HepG2 (cell line): Measurements from ENCODE around the gene PPP2R1B. TPM values are rescaled to one million over a fixed set of nuclear protein-coding genes. Genes with fewer than 3 reads are reported as not detected.

Experiments used
- EP300 ChIP-seq, 3 experiments: sonication (generic) in 1 of 3; formaldehyde crosslinking in 1 of 3; IDR thresholded peaks; 2 replicates each; pipeline versions ENCODE4 v1.5.1 to v1.6.1; 2011 to 2020; ENCODE audit warnings: low read depth in 2 of 3, low read length in 2 of 3, borderline replicate concordance in 1 of 3, improper control_type of control experiment in 1 of 3, mild to moderate bottlenecking in 1 of 3, missing genetic modification reagents in 1 of 3, moderate library complexity in 1 of 3
- HNRNPK ChIP-seq: fragments of 200-400 bp; formaldehyde crosslinking; IDR thresholded peaks from 2 replicates; pipeline ENCODE4 v1.6.1; 2018; ENCODE audit warnings: low read length, low read depth, moderate library complexity, mild to moderate bottlenecking; ENCODE audit not compliant: poor library complexity, severe bottlenecking
- MAZ ChIP-seq, 2 experiments: sonication (generic) in 1 of 2; formaldehyde crosslinking in 1 of 2; IDR thresholded peaks; 2 replicates each; pipeline versions ENCODE4 v1.5.0 to v1.6.1; 2012 to 2020; ENCODE audit warnings: low read depth in 2 of 2, mild to moderate bottlenecking in 2 of 2, borderline replicate concordance in 1 of 2, improper control_type of control experiment in 1 of 2, low read length in 1 of 2, missing genetic modification reagents in 1 of 2, moderate library complexity in 1 of 2
- MED8 ChIP-seq: sonication (generic); formaldehyde crosslinking; IDR thresholded peaks from 2 replicates; pipeline ENCODE4 v1.8.1; 2023; ENCODE audit warnings: mild to moderate bottlenecking, missing genetic modification reagents; ENCODE audit not compliant: insufficient replicate concordance
- MIXL1 ChIP-seq: IDR thresholded peaks from 2 replicates; pipeline ENCODE4 v1.6.1; 2016
- NONO ChIP-seq, 2 experiments: fragments of 450-650 bp in 1 of 2; sonication (generic) in 1 of 2; formaldehyde crosslinking in 1 of 2; IDR thresholded peaks in 1 of 2; conservative IDR thresholded peaks in 1 of 2; 2 replicates each; pipeline versions ENCODE4 v1.6.1 to v1.8.0; 2017 to 2022; ENCODE audit warnings: mild to moderate bottlenecking in 1 of 2, missing genetic modification reagents in 1 of 2, moderate library complexity in 1 of 2
- PHF5A ChIP-seq: IDR thresholded peaks from one replicate; pipeline ENCODE4 v1.6.1; 2018; ENCODE audit warnings: low read depth, missing genetic modification reagents; ENCODE audit not compliant: unreplicated experiment
- POGZ ChIP-seq: sonication (generic); formaldehyde crosslinking; IDR thresholded peaks from 2 replicates; pipeline ENCODE4 v1.4.0; 2020; ENCODE audit warnings: mild to moderate bottlenecking, missing genetic modification reagents
- RARA ChIP-seq: IDR thresholded peaks from 2 replicates; pipeline ENCODE4 v1.6.1; 2016; ENCODE audit warnings: missing genetic modification reagents, missing compliant biosample characterization
- SALL2 ChIP-seq: sonication (generic); formaldehyde crosslinking; IDR thresholded peaks from 2 replicates; pipeline ENCODE4 v1.8.1; 2023; ENCODE audit warnings: mild to moderate bottlenecking, missing genetic modification reagents, inconsistent platforms
- SOX6 ChIP-seq, 2 experiments: fragments of 450-650 bp in 1 of 2; sonication (generic) in 1 of 2; formaldehyde crosslinking in 1 of 2; IDR thresholded peaks; 2 replicates each; pipeline versions ENCODE4 v1.4.0 to v1.6.1; 2017 to 2020; ENCODE audit warnings: antibody characterized with exemption in 1 of 2, mild to moderate bottlenecking in 1 of 2, missing genetic modification reagents in 1 of 2
- ZFP36L2 ChIP-seq: sonication (generic); formaldehyde crosslinking; IDR thresholded peaks from 2 replicates; pipeline ENCODE4 v1.4.0; 2020; ENCODE audit warnings: missing genetic modification reagents
- ZKSCAN1 ChIP-seq: fragments of 150-350 bp; IDR thresholded peaks from 2 replicates; pipeline ENCODE4 v1.6.1; 2014; ENCODE audit warnings: low read length
- ZNF121 ChIP-seq: sonication (generic); formaldehyde crosslinking; IDR thresholded peaks from 2 replicates; pipeline ENCODE4 v1.5.0; 2020; ENCODE audit warnings: mild to moderate bottlenecking, missing genetic modification reagents
- ZNF337 ChIP-seq: sonication (generic); formaldehyde crosslinking; IDR thresholded peaks from 2 replicates; pipeline ENCODE4 v1.5.1; 2020; ENCODE audit warnings: missing genetic modification reagents, low read depth, mild to moderate bottlenecking, borderline replicate concordance
- ZNF549 ChIP-seq: sonication (generic); formaldehyde crosslinking; IDR thresholded peaks from 2 replicates; pipeline ENCODE4 v1.5.0; 2020; ENCODE audit warnings: missing genetic modification reagents
- ZNF616 ChIP-seq: sonication (generic); formaldehyde crosslinking; IDR thresholded peaks from 2 replicates; pipeline ENCODE4 v1.5.0; 2020; ENCODE audit warnings: low read depth, mild to moderate bottlenecking, missing genetic modification reagents
- ZNF670 ChIP-seq: sonication (generic); formaldehyde crosslinking; IDR thresholded peaks from 2 replicates; pipeline ENCODE4 v1.8.0; 2022; ENCODE audit warnings: mild to moderate bottlenecking, missing genetic modification reagents, borderline replicate concordance
- polyA plus RNA-seq, 8 experiments: library from polyadenylated mRNA; depleted of rRNA in 3 of 8; stranded (reverse) in 7 of 8; unstranded in 1 of 8; fragments of >200 nt; fragmentation: Illumina TruSeq in 4 of 8; extraction: Trizol in 4 of 8; gene quantifications; 2 replicates each; pipeline versions ENCODE4 v1.2.1 to v1.2.3, GENCODE V29; 2011 to 2016; ENCODE audit warnings: low read depth in 4 of 8, missing spikeins in 1 of 8, mixed read lengths in 1 of 8; ENCODE audit not compliant: insufficient read depth in 1 of 8
- total RNA-seq, 5 experiments: library from RNA; depleted of rRNA; stranded (reverse); fragments of >200 nt; fragmentation: Illumina TruSeq; extraction: Trizol; gene quantifications; 2 replicates each; pipeline ENCODE4 v1.2.3, GENCODE V29; 2016; ENCODE audit warnings: low read depth in 1 of 5
- TF ChIP-seq, protein P1 (sequence below): sonication (generic); formaldehyde crosslinking; IDR thresholded peaks from 2 replicates; pipeline ENCODE4 v1.5.0; 2020; ENCODE audit warnings: mild to moderate bottlenecking, missing genetic modification reagents
- TF ChIP-seq, protein P2 (sequence below): sonication (generic); formaldehyde crosslinking; IDR thresholded peaks from 2 replicates; pipeline ENCODE4 v1.5.0; 2020; ENCODE audit warnings: mild to moderate bottlenecking, missing genetic modification reagents, borderline replicate concordance
- TF ChIP-seq, protein P3 (sequence below): sonication (generic); formaldehyde crosslinking; IDR thresholded peaks from 2 replicates; pipeline ENCODE4 v1.4.0; 2020; ENCODE audit warnings: mild to moderate bottlenecking, missing genetic modification reagents

PPP2R1B gene
- total and polyA plus RNA-seq, 2 of the 13 experiments (the other 11 are each of a cell fraction or from before 2014, with no cell fraction given) = 22.1 to 56.8 TPM

DNA sequence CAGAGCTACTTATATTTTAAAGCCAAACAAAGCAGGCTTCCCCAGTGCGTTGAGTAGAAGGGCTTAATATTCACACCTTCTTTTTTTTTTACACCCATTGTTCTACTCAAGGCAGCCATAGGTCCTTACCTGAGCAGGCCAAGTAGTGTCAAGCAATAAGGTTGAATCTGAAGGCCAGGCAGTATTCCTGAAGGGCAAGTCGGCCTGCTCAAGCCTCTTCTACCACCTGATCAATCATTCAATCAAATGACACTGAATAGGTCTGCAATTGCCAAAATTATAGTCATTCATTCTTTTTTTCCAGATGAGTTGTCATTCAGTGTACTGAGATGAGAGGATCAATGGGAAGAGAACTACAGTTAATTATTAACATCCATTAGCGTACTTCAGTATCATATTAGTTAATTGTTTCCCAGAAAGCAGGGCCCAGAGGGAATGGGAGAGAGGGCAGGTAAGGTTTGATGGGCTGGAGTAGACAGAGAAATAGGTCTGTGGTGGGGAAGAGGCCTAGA is 11.9 kb upstream of the PPP2R1B start (continued):
- TF ChIP-seq, protein P1, sequence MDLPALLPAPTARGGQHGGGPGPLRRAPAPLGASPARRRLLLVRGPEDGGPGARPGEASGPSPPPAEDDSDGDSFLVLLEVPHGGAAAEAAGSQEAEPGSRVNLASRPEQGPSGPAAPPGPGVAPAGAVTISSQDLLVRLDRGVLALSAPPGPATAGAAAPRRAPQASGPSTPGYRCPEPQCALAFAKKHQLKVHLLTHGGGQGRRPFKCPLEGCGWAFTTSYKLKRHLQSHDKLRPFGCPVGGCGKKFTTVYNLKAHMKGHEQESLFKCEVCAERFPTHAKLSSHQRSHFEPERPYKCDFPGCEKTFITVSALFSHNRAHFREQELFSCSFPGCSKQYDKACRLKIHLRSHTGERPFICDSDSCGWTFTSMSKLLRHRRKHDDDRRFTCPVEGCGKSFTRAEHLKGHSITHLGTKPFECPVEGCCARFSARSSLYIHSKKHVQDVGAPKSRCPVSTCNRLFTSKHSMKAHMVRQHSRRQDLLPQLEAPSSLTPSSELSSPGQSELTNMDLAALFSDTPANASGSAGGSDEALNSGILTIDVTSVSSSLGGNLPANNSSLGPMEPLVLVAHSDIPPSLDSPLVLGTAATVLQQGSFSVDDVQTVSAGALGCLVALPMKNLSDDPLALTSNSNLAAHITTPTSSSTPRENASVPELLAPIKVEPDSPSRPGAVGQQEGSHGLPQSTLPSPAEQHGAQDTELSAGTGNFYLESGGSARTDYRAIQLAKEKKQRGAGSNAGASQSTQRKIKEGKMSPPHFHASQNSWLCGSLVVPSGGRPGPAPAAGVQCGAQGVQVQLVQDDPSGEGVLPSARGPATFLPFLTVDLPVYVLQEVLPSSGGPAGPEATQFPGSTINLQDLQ = no peak
- TF ChIP-seq POGZ = 0 out of 2 replicates have a peak, but pooled peaks have one; percentile 4
- no peak for TF ChIP-seq SOX6 (IDR thresholded peaks at IDR 0.05)
- peak; percentile 84 for TF ChIP-seq SOX6 (CRISPR knock-in tag; IDR thresholded peaks at IDR 0.05)
- TF ChIP-seq, protein P2, sequence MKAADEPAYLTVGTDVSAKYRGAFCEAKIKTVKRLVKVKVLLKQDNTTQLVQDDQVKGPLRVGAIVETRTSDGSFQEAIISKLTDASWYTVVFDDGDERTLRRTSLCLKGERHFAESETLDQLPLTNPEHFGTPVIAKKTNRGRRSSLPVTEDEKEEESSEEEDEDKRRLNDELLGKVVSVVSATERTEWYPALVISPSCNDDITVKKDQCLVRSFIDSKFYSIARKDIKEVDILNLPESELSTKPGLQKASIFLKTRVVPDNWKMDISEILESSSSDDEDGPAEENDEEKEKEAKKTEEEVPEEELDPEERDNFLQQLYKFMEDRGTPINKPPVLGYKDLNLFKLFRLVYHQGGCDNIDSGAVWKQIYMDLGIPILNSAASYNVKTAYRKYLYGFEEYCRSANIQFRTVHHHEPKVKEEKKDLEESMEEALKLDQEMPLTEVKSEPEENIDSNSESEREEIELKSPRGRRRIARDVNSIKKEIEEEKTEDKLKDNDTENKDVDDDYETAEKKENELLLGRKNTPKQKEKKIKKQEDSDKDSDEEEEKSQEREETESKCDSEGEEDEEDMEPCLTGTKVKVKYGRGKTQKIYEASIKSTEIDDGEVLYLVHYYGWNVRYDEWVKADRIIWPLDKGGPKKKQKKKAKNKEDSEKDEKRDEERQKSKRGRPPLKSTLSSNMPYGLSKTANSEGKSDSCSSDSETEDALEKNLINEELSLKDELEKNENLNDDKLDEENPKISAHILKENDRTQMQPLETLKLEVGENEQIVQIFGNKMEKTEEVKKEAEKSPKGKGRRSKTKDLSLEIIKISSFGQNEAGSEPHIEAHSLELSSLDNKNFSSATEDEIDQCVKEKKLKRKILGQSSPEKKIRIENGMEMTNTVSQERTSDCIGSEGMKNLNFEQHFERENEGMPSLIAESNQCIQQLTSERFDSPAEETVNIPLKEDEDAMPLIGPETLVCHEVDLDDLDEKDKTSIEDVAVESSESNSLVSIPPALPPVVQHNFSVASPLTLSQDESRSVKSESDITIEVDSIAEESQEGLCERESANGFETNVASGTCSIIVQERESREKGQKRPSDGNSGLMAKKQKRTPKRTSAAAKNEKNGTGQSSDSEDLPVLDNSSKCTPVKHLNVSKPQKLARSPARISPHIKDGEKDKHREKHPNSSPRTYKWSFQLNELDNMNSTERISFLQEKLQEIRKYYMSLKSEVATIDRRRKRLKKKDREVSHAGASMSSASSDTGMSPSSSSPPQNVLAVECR (CRISPR knock-in tag) = 0 out of 2 replicates have a peak, but pooled peaks have one; percentile 13
- TF ChIP-seq ZFP36L2 = no peak
- 0 out of 4 replicates have a peak, but pooled peaks of 1 of the 2 experiments have one; percentile 11 for TF ChIP-seq EP300 (IDR thresholded peaks at IDR 0.05; ENCODE audit: low read depth in 2 of 2, low read length in 2 of 2)
- TF ChIP-seq EP300 (CRISPR knock-in tag; IDR thresholded peaks at IDR 0.05; ENCODE audit: borderline replicate concordance) = no peak
- TF ChIP-seq, protein P3, sequence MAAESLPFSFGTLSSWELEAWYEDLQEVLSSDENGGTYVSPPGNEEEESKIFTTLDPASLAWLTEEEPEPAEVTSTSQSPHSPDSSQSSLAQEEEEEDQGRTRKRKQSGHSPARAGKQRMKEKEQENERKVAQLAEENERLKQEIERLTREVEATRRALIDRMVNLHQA (CRISPR knock-in tag) = no peak
- TF ChIP-seq ZNF337 (CRISPR knock-in tag) = no peak
- 0 out of 2 replicates have a peak, but pooled peaks have one; percentile 49 for TF ChIP-seq ZNF670 (CRISPR knock-in tag)
- TF ChIP-seq RARA (CRISPR knock-in tag) = 0 out of 2 replicates have a peak, but pooled peaks have one; percentile 22
- peak; percentile 75 for TF ChIP-seq ZKSCAN1
- TF ChIP-seq SALL2 (CRISPR knock-in tag) = no peak
- peak; percentile 77 for TF ChIP-seq MIXL1
- no peak for TF ChIP-seq ZNF549
- no peak for TF ChIP-seq HNRNPK
- no peak for TF ChIP-seq NONO (IDR thresholded peaks at IDR 0.05)
- 0 out of 2 replicates have a peak, but pooled peaks have one; percentile 30 for TF ChIP-seq NONO (CRISPR knock-in tag; conservative IDR thresholded peaks at IDR 0.05)
- TF ChIP-seq PHF5A (CRISPR knock-in tag) = no peak
- no peak for TF ChIP-seq MED8 (CRISPR knock-in tag)
- no peak for TF ChIP-seq ZNF121 (CRISPR knock-in tag)
- TF ChIP-seq ZNF616 (CRISPR knock-in tag) = no peak
- no peak for TF ChIP-seq MAZ (IDR thresholded peaks at IDR 0.05; ENCODE audit: borderline replicate concordance, low read depth, low read length)
- TF ChIP-seq MAZ (CRISPR knock-in tag; IDR thresholded peaks at IDR 0.05; ENCODE audit: low read depth) = no peak
